ENCODE data around the gene MDM4.
"Not testable (repeated sequence)": the region's sequence is repeated elsewhere in the genome, so short reads cannot be mapped to it uniquely, and the experiment has no call there.

Gene MDM4, protein sequence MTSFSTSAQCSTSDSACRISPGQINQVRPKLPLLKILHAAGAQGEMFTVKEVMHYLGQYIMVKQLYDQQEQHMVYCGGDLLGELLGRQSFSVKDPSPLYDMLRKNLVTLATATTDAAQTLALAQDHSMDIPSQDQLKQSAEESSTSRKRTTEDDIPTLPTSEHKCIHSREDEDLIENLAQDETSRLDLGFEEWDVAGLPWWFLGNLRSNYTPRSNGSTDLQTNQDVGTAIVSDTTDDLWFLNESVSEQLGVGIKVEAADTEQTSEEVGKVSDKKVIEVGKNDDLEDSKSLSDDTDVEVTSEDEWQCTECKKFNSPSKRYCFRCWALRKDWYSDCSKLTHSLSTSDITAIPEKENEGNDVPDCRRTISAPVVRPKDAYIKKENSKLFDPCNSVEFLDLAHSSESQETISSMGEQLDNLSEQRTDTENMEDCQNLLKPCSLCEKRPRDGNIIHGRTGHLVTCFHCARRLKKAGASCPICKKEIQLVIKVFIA

DNA sequence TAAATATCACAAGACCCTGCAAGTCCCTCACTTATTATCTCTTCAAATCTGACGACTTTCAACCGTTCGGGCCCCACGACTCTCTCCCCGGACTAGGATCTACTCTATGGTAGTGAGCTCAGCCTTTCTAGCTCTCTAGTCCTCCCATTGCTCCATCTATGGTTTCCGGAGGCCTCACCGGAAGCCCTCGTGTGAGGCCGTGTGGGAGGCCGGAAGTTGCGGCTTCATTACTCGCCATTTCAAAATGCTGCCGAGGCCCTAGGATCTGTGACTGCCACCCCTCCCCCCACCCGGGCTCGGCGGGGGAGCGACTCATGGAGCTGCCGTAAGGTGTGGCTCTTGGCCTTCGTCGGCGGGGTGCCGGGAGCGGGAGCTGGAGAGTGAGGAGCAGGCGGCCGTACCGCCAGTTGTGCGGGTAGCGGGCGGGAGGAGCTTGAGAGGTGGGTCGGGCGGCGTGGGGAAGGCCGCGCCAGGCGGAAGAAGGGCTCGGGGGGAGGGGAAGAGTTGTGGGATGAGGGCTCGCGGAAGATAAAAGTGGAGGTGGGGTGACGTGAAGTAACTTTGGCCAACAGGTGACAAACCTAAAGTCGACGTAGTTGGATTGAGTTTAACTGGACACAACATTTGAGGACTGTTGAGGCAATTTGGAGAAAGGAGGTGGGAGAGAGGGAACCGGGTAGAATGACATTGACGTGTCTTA is at the start of gene MDM4:
MDM4 (plus strand) TSS at position 227 of the 700 bp plus-strand sequence. CDS start 9,113 bp downstream, outside the sequence.
- peak; percentile 95 for FAIRE-seq

DNA sequence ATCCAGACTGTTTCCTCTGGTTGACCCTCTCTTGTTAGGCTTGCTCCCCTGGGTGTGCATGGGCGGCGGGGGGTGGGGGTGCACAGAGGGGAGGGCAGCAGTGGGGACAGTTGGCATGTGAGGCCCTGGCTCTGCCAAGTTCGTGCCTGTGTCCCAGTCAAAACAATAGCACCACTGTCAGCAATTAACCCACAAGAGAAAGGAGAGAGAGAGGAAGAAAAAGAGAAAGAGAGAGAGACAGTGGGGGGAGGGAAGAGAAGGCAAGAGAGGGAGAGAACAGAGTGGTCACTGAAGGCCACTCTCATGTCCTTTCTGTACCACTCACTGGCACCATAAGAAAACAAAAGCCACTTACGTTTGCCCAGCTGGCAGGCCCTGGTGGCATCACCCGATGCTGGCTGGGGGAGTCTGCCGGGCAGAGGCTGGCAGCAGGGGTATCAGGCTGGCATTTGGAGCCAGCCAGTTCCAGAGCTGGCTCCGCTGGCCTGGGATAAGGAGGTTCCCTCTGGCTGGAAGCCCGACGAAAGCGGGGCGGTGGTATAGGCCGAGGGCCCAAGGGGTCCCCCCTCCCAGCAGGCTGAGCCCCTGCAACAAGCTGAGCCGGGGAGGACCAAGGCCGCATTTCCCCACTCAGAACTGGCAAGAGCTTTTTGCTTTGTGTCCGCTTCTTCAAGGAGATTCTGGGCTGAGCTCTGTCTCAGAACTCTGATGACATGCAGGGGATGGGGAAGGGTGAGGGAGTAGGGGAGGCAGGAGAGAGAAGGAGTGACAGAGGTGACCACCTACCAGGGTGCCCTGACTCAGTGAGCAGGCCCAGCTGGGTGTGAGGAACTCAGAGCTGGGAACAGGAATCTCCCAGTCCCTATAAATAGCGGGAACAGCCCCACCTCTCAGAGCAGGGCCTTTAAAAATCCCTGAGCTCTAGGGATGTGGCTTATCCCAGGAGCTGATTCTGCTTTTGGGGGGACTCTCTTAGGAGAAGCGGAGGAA is 49.5 kb upstream of the MDM4 start:
- no peak for FAIRE-seq

DNA sequence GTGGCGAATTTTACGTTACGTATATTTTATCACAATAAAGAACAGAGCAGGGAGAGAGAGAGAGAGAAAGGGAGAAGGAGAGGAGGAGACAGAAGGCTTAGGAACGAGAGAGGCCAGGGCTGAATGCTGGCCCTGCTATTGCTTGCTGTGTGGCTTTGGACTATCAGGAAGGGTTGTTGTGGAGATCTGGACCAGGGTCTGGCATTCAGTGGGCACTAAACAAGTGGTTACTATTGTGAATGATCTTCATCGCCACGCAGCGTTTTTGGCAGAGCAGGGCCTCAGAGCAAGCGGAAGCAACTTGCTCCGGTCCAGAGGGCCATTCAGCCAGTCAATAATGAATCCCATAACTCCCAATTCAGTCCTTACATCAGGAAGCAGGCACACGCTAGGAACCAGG is 48.0 kb upstream of the MDM4 start:
- no peak for FAIRE-seq

DNA sequence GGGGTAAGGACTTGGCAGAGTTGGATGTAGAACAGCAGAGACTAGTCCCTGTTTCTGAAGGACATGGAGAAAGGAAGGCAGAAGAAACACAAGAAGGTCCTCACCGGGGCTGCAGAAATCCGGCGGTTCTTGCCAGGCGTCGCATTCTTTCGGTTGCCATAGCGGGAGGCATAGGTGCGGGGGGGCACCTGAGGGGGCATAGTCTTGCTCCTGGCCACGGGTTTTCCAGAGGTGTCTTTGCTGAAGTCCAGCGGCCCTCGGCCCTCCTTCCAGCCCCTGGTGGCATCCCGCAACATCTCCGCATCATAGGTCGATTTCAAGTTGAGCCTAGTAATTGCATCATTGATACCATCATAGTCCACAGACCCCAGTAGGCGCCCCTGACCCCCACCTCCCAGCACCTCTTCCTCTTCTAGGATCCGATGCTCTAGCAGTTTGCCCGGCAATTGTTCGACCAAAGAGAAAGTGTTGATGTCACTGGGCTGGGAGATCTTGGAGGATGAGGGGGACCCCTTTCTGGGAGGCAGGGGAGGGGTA is 47.4 kb upstream of the MDM4 start:
- FAIRE-seq: no peak

DNA sequence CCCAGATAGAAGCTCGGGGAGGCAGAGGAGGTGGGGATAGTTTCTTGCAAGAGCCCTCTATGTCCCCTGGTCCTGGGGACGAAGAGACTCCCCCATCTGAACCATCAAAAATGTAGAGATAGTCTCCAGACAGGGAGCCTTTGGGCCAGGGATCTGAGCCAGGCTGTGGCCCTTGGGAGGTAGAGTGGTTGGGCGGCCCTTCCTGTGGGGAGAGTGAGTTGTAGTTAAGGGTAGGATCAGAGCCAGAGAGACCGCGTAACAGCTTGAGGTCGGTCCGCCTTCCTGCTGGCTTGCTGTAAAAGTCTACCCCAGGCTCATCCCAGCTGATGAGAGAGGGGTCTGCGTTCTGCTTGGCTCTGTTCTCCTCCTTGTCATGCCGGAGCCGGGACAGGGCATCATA is 46.9 kb upstream of the MDM4 start:
- FAIRE-seq: no peak

DNA sequence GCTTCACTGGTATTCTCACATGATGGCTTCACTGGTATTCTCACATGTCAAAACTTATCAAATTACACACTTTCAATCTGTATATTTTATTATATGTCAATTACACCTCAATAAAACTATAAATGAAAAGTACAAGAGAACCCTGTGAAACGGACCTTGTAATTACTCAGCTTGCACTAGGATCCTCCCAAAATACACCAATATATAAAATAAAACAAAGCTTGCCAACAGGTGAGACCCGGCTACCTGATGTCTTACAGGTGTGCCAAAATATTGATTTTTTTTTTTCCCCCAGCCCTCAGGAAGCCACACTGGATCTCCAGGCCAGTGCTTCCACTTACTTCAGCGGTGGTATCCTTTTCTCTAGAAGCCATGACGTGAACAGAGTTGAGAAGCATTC is 44.5 kb upstream of the MDM4 start:
- no peak for FAIRE-seq

DNA sequence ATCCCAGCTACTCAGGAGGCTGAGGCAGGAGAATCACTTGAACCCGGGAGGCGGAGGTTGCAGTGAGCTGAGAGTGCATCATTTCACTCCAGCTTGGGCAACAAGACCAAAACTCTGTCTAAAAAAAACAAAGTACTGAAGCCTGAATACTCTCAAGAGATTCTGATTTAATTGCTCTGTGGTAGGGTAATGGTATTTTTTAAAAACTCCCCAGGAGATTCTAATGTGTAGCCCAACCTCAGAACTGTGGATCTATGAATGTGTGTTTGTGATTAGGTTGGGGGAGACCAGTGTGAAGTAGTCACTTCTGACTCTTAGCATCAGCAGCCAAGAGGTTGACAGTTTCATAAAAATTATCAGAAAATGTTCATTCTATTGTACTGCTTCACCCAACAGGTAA is 43.5 kb upstream of the MDM4 start:
- no peak for FAIRE-seq

DNA sequence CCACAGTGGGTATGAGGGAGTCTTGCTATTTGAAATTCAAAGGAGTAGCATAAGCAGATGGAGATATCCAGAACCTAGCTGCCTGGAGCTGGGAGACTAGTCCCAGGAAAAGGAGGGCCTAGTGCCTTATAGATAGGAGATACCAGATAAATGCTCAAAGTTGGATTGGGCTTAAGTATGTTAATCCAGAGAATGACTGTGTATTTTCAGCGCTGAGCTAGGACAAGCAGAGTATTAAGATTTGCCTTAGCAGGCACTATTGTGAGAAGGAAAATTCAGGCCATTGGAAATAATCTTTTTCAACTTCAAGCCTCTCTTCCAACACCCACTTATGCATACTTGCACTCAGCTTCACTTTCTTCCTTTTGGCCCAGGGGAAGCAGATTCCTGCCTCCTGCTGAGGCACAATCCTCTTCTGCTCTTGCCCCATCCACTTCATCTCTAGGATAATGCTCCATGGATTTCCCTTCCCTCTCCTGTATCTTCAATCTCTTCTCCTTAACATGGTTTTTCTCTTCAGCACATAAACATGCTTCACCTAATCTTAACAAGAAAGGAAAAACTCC is 42.7 kb upstream of the MDM4 start:
- no peak for FAIRE-seq

DNA sequence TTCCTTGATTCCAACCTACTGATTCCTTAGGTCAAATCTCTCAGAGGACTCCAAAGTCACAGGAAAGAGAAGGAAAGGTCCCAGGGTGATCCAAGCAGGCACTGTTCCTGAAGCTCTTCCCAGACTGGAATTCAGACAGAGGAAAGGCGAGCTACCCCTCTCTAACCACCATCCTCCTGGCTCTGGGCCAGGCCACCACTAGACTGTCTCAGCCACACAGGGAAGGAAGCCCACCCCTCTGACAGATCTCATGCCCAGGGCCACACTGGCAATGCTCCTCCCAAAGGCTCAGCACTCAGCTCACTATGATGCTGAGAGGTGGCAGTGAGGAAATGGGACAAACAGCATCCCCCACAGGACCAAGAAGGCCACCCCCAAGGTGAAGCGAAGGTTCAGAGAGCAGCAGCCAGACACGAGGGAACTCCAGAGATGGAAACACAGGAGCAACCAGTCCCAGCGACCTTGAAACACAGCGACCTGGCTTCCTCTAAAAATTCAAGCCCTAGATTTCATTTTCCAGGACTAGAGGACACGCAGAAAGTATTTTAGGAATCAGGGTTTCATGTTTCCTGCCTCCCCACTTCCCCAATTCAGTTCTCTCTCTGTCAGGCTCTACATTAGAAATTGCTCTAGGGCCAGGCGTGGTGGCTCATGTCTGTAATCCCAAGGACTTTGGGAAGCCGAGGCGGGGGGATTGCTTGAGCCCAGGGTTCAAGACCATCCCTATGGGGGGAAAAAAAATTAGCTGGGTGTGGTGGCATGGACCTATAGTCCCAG is 40.4 kb upstream of the MDM4 start:
- FAIRE-seq: no peak

DNA sequence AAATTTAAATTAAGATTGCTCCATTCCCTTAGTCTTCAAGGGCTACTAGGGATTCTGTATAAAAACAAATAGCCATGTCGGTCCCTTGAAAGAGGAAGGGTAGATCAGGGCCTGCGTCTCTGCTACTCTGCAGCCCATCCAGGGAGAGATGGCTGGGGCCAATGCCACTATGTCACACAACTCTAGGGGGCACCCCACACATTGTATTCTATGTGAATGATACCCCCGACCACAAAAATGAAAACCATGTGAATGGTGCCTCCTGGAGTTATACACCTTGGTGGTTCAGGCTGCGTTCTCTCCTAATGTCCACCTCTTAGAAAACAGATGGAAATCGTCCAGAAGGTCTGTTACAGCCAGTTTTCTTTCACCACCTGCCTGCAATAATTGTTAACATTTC is 39.6 kb upstream of the MDM4 start:
- no peak for FAIRE-seq

DNA sequence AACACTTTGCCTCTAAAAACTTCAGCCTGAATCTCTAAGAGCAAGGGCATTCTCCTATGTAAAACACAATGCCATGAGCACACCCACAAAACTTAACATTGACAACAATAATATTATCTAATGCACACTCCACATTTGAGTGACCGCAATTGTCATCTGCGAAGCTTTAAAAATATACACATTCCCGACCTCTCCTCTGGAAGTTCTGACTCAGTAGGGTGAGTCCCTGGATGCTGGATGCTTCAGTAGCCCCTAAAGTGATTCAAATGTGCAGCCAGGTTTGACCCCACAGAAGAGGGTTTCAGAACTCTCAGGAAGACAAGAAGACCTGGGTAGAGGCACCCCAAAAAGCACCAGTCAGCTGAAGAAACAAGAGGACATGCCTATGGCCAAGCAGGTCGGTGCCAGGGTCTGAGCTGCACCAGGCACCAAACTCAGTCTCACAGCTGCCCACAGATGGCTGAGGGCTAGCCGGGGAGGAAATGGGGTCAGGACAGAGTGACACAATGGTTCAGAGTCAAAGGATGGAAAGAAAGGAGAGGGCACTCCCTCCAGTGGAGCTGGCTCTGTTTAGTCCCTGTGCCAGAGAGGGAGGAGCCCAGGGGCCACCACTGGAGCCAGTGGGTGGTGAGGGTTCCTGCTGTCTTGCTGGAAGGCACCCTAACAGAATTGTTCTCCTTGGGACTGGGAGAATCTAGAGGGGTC is 39.0 kb upstream of the MDM4 start:
- FAIRE-seq: no peak

DNA sequence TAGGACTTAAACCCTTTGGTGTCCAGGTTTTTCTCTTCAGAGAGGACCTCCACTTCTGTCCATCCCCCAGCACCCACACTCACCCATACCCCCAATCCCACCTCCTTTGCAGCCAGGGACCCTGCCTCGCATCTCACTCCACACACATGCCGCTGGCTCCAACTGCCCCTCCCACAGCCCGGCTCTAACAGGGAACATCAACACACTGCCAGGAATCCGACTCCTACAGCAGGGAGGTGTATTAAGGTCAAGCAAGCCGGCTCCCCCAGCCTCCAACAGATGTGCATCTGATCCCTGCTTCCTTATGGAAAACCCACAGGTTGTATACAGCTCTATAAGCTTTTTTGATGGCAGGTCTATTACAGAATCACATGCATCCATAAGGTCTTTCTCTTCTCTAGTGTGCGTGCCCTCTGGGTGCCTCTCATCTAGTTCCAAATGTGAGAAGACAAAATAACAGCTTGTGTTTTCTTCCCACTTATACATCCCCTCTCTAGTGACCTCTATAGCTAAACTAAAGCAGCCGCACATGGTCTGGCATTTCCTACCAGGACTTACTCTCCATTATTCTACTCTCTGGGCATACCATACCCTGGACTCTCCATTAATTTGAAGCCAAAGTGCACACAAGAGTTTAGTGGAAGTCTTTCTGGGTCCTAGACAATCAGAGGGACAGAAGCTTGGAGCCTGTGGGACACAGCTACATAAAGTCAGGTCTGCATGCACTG is 37.9 kb upstream of the MDM4 start:
- no peak for FAIRE-seq

DNA sequence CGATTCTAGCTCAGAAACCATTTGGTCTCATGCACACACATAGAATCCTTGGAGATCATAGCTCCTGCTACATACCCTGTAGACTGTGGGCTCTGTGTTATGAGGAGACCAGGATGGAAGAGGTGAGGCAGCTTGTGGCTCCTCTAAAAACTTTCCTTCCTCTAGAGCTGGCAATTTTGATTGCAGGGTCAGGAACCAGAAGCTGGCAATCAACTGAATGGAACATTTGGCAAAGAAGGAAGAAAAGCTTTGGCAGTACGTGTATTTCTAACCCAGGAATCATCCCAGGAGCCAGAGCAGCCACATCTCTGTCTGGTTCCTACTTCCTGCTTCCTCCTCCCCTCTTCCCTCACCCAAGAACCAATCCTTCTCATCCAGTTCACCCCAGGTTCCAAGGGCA is 37.3 kb upstream of the MDM4 start:
- FAIRE-seq: no peak

DNA sequence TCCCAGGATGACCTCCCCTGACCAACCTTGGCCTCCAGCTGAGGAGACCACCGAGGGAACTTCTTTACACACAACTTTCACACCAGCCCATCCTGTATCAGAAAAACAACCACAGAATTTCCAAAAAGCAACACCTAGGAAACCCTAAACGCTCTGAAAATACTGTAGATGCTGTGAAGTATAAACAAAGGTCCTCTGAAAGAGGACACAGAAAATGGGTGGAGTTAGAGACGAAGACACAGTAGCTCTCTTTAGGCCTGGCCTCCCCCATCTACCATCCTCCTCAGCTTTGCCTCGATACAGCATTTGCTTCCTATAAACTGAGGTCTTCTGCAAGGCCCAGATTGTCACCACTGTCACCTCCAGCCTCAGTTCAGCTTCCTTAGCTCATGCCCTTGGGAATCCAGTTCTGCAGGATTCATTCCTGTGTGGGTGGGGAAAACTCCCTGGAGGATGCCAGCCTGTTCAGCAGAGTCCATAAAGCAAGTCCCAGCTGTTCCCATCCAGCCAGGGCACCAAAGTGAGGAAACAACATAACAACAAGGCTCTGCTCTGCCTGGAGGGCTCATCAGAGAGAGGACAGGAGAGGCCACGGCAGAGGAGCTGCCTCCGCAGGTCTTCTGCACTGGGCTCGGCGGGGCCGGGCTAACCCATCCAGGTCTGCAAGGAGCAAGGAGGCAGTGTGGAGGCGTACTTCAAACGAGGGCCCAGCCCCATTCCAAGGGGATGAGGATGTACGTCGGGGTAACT is 36.6 kb upstream of the MDM4 start:
- no peak for FAIRE-seq

DNA sequence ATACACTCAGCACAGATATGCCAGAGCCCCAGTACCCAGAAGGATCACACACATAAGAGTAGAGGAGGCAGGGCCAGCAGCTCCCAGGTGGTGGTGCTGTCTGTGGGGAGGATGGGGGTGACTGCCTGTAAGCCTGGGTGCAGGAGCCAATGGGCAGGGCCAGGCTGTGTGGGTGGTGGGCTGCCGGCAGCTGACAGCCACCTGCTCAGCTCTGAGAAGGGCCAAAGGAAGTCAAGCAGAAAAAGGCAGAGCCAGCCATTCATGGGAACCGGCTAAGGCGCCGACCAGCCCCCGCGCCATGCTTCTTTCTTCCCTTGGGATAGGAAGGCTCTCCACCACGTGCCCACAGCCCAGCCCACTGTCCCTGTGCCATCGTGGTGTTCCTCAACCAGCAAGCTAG is 35.7 kb upstream of the MDM4 start:
- no peak for FAIRE-seq

DNA sequence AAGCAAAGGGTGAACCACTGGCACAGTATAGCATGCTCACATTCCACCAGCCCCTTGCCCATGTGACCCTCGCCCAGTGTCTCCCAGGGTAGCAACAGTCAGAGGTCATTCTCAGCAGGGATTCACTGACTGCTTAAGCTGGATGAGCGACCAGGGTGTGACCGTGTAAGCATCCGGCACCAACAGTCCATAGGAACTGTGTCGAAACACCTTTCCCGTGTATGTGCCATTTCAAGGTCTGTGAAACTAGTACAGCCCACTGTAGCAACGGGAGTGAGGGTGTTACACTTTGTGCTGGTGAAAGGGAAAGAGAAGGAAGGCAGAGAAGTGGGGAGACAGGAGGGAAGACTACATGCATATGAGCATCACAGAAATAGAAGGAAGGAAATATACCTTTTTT is 32.4 kb upstream of the MDM4 start:
- FAIRE-seq: no peak

DNA sequence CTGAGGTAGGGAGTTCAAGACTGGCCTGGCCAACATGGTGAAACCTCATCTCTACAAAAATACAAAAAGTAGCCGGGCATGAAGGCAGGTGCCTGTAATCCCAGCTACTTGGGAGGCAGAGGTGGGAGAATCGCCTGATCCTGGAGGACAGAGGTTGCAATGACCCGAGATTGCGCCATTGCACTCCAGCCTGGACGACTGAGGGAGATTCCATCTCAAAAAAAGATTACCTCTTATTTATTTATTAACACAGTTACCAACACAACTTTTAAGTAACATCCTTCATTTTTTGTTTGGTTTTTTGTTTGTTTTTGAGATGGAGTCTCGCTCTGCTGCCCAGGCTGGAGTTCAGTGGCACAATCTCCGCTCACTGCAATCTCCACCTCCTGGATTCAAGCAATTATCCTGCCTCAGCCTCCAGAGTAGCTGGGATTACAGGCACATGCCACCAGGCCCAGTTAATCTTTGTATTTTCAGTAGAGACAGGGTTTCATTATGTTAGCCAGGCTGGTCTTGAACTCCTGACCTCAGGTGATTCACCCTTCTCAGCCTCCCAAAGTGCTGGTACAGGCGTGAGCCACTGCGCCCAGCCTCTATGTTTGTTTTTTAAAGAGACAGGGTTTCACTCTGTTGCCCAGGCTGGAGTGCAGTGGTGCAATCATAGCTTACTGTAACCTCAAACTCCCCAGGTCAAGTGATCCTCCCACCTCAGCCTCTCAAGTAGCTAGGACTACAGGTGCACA is 29.5 kb upstream of the MDM4 start:
- FAIRE-seq: not testable (repeated sequence)

DNA sequence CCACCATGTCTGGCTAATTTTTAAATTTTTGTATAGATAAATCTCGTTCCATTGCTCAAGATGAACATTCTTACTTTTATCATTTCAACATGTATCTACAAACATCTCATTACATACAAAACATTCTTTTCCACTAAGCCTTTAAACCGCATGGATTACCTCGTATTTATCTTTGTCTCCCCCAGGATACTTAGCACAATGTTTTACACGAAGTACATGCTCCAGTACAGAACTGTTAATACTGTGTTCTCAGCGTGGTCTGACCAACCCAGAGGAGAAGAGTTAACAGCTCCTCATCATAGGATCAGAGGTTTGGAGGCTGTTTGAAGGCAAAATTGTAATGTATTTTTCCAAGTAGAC is 29.0 kb upstream of the MDM4 start:
- no peak for FAIRE-seq

DNA sequence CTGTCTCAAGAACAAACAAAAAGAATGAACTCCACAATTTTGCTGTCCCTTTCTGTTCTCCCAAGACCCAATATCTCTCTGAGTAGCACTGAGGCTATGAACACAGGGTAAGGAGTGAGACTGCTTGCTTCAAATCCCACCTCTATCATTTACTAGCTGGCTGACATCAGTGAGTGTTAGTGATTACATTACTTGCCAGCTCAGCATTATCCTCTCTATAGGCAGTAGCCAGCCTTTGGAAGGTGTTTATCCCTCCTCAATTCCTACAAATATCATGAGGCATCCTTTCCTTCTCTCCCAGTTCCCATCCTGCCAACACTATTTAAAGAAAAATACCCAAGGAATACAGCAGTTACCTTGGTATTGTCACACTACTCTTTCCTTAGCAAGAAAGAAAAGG is 24.6 kb upstream of the MDM4 start:
- FAIRE-seq: no peak
